Measurements from ENCODE around the gene CUX1.
A peak's percentile ranks its signal among the peaks of the same experiment; 100 is the strongest.
"Not testable (repeated sequence)": the region's sequence is repeated elsewhere in the genome, so short reads cannot be mapped to it uniquely, and the experiment has no call there.

The CUX1 gene

GRCh38 chr7:101792051-101792681, 25.3 kb upstream of the CUX1 start:
- DNase-seq (ENCODE audit: extremely low spot score, insufficient read length, low read depth) (no peak), FAIRE-seq (no peak)

- FAIRE-seq; DNase-seq (ENCODE audit: extremely low spot score, insufficient read length, low read depth): not testable (repeated sequence)
These were observed 24.7 kb upstream of the CUX1 start for GRCh38 chr7:101792682-101793071.

GRCh38 chr7:101795461-101795860, 22.0 kb upstream of the CUX1 start:
- no peak for DNase-seq (ENCODE audit: extremely low spot score, insufficient read length, low read depth)
- no peak for FAIRE-seq

- not testable (repeated sequence) for FAIRE-seq; DNase-seq (ENCODE audit: extremely low spot score, insufficient read length, low read depth)
These were observed 19.3 kb upstream of the CUX1 start for GRCh38 chr7:101798173-101798572.

- FAIRE-seq (no peak), DNase-seq (ENCODE audit: extremely low spot score, insufficient read length, low read depth) (no peak)
These were observed 14.0 kb upstream of the CUX1 start for GRCh38 chr7:101803203-101804087.

GRCh38 chr7:101804088-101804963, 13.1 kb upstream of the CUX1 start:
- no peak for DNase-seq (ENCODE audit: extremely low spot score, insufficient read length, low read depth)
- no peak for FAIRE-seq

- FAIRE-seq (no peak), DNase-seq (ENCODE audit: extremely low spot score, insufficient read length, low read depth) (no peak)
These were observed 12.5 kb upstream of the CUX1 start for GRCh38 chr7:101804967-101805366.

GRCh38 chr7:101812595-101812994, 4.8 kb upstream of the CUX1 start:
- FAIRE-seq (no peak), DNase-seq (ENCODE audit: extremely low spot score, insufficient read length, low read depth) (no peak)

GRCh38 chr7:101813402-101814019, 3.9 kb upstream of the CUX1 start:
- no peak for DNase-seq (ENCODE audit: extremely low spot score, insufficient read length, low read depth)
- FAIRE-seq = no peak

- no peak for FAIRE-seq
- peak; percentile 68 for DNase-seq (ENCODE audit: extremely low spot score, insufficient read length, low read depth)
These were observed 3.1 kb upstream of the CUX1 start for GRCh38 chr7:101814081-101814990.

- FAIRE-seq (peak; percentile 31), DNase-seq (ENCODE audit: extremely low spot score, insufficient read length, low read depth) (peak; percentile 53)
These were observed 2.2 kb upstream of the CUX1 start for GRCh38 chr7:101814991-101815825.

- DNase-seq (ENCODE audit: extremely low spot score, insufficient read length, low read depth) (peak; percentile 71), FAIRE-seq (peak; percentile 46)
These were observed 1.4 kb upstream of the CUX1 start for GRCh38 chr7:101815826-101816594.

- FAIRE-seq = no peak
These were observed 593 bp upstream of the CUX1 start for GRCh38 chr7:101816595-101817470.

GRCh38 chr7:101818287-101819071, 1.1 kb downstream of the CUX1 start:
- no peak for FAIRE-seq
- DNase-seq (ENCODE audit: extremely low spot score, insufficient read length, low read depth) = no peak

More at GRCh38 chr7:101816595-101817470, 593 bp upstream of the CUX1 start:
- DNase-seq (ENCODE audit: extremely low spot score, insufficient read length, low read depth) = no peak

GRCh38 chr7:101819183-101819582, 1.8 kb downstream of the CUX1 start:
- DNase-seq (ENCODE audit: extremely low spot score, insufficient read length, low read depth) = no peak
- no peak for FAIRE-seq

Measured in GM18507 (cell line).